ENCODE measurements around the gene FRMD4A.

- TF ChIP-seq HDGF (IDR thresholded peaks at IDR 0.05; ENCODE audit: borderline replicate concordance) (no peak), SP1 (IDR thresholded peaks at IDR 0.05) (no peak), LEF1 (IDR thresholded peaks at IDR 0.05; ENCODE audit: borderline replicate concordance) (no peak), ARNT (IDR thresholded peaks at IDR 0.05) (no peak), TARDBP (IDR thresholded peaks at IDR 0.05) (no peak), NFRKB (IDR thresholded peaks at IDR 0.05) (no peak), ELF4 (IDR thresholded peaks at IDR 0.05) (no peak), FOXA1 (IDR thresholded peaks at IDR 0.05) (no peak), FOXM1 (IDR thresholded peaks at IDR 0.05; ENCODE audit: borderline replicate concordance) (no peak), BHLHE40 (IDR thresholded peaks at IDR 0.05; ENCODE audit: borderline replicate concordance) (no peak), ZNF384 (IDR thresholded peaks at IDR 0.05) (no peak), FOXK2 (IDR thresholded peaks at IDR 0.05) (no peak)
Observed at GRCh38 chr10:13887761-13888160, 443.0 kb downstream of the FRMD4A start.
